GM21576 (cell line): Measurements from ENCODE around the gene POU2F3.

Experiments used
- ATAC-seq: cut with Tn5 transposase; IDR thresholded peaks from one replicate; pipeline ENCODE4 v1.9.1; 2021; ENCODE audit warnings: mild to moderate bottlenecking, moderate library complexity; ENCODE audit not compliant: unreplicated experiment

POU2F3 gene

GRCh38 chr11:120239713-120240640 lies at the start of gene POU2F3:
Gene POU2F3 (plus strand): TSS chr11:120240140. CDS start chr11:120240344, 204 bp downstream.
- no peak for ATAC-seq

GRCh38 chr11:120191058-120191457 lies 48.9 kb upstream of the POU2F3 start:
- ATAC-seq: no peak

- ATAC-seq: no peak
Observed at GRCh38 chr11:120192831-120193625, 46.9 kb upstream of the POU2F3 start.

GRCh38 chr11:120194166-120194565 lies 45.8 kb upstream of the POU2F3 start:
- no peak for ATAC-seq

- no peak for ATAC-seq
Observed at GRCh38 chr11:120195601-120196320, 44.2 kb upstream of the POU2F3 start.

GRCh38 chr11:120196826-120197225 lies 43.1 kb upstream of the POU2F3 start:
- ATAC-seq: no peak

- no peak for ATAC-seq
Observed at GRCh38 chr11:120197251-120197891, 42.6 kb upstream of the POU2F3 start.

GRCh38 chr11:120197977-120198376 lies 42.0 kb upstream of the POU2F3 start:
- ATAC-seq: no peak

- ATAC-seq: no peak
Observed at GRCh38 chr11:120198403-120198786, 41.5 kb upstream of the POU2F3 start.

GRCh38 chr11:120198787-120199469 lies 41.0 kb upstream of the POU2F3 start:
- ATAC-seq: no peak

GRCh38 chr11:120199613-120200012 lies 40.3 kb upstream of the POU2F3 start:
- ATAC-seq: no peak

- no peak for ATAC-seq
Observed at GRCh38 chr11:120200677-120201076, 39.3 kb upstream of the POU2F3 start.

- no peak for ATAC-seq
Observed at GRCh38 chr11:120201653-120202052, 38.3 kb upstream of the POU2F3 start.

GRCh38 chr11:120203626-120204025 lies 36.3 kb upstream of the POU2F3 start:
- ATAC-seq: no peak

- no peak for ATAC-seq
Observed at GRCh38 chr11:120205596-120206161, 34.3 kb upstream of the POU2F3 start.

GRCh38 chr11:120207512-120207911 lies 32.4 kb upstream of the POU2F3 start:
- no peak for ATAC-seq

GRCh38 chr11:120208001-120208441 lies 31.9 kb upstream of the POU2F3 start:
- ATAC-seq: no peak

- no peak for ATAC-seq
Observed at GRCh38 chr11:120208777-120209176, 31.2 kb upstream of the POU2F3 start.

- ATAC-seq: no peak
Observed at GRCh38 chr11:120209746-120210625, 30.0 kb upstream of the POU2F3 start.
